ENCODE results near the gene TOB2. TPM values are rescaled to one million over a fixed set of nuclear protein-coding genes. Genes with fewer than 3 reads are reported as not detected.

TOB2 gene, protein sequence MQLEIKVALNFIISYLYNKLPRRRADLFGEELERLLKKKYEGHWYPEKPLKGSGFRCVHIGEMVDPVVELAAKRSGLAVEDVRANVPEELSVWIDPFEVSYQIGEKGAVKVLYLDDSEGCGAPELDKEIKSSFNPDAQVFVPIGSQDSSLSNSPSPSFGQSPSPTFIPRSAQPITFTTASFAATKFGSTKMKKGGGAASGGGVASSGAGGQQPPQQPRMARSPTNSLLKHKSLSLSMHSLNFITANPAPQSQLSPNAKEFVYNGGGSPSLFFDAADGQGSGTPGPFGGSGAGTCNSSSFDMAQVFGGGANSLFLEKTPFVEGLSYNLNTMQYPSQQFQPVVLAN
- total RNA-seq (10 to 100 TPM; 19.3 to 37.8 (median 29.8) TPM), polyA plus RNA-seq (1 to 10 TPM; 8.2 to 9.7 TPM), total RNA-seq (216 reads per million, percentile 94 among the genes with 10 or more reads in this experiment)

DNA sequence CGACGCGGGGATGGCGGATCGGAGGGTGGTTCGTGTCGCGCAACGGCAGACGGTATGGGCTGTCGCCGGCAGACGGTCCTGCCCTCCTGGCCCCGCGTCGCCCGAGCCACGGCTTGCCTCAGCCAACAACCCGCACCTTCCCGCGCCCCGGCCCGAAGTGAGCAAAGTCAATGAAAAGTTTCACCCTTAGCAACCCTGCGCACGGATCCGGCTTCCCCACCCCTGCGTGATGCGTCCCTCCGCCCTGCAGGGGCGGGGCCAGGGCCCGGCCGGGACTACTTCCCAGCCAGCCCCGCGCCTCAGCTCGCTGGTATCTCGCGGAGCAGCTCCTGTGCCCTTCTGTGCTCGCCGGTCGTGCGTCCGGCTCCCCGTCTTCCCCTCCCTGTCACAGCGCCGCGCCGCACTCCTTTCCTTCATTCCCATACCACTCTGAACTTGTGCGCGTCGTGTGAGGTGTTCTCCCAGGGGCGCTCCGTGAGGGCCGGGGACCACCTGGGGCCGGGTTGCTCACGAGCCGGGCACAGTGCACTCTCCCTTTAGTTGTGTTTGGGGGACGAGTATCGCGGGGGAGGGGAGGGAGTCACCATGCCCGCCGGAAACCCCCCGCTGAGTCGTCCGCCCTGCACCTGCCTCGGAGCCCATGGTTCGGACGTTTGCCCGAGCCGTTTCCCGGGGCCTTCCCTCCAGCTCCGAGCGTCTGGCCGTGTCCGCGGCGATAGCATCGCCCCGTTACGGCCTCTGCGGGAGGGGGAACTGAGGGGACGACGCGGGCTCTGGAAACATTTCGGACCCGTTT lies at the start of gene TOB2:
TSS of gene TOB2 (minus strand) at position 163 of the 796 bp plus-strand sequence. CDS start 9,456 bp downstream, outside the sequence.
- H3K9me3 ChIP-seq (ENCODE audit: control insufficient read depth in 2 of 3, low read length in 3 of 3), result no peaks in the 10 kb centered on the region
- intact Hi-C loops (cut with micrococcal nuclease), result loop anchor here (1.0 to 10.0 kb wide), 9 partner anchors 78 to 1402 kb away; partner anchors contain the start of genes CENPM (in 1 of the 2), DESI1 (in 1 of the 2), L3MBTL2 (in 1 of the 2) and MRTFA (in 1 of the 2)
- no peaks in the 10 kb centered on the region for H3K27me3 ChIP-seq (ENCODE audit: control insufficient read depth in 2 of 2, insufficient read depth in 2 of 2, low read length in 2 of 2)
- H3K4me3 ChIP-seq (ENCODE audit: low read length), result peak within 1 kb of the TSS; percentile 90
- peak within 1 kb of the TSS; percentile 88 for H3K27ac ChIP-seq (ENCODE audit: low read depth, low read length)
- Mint-ChIP-seq H3K36me3 (peaks cover 0 to 6% (median 0%) of the 10 kb centered on the region in 5 donors), H3K9me3 (peaks cover 0 to 8% (median 0%) of the 10 kb centered on the region in 11 donors), H3K27ac (peak within 1 kb of the TSS; percentile 93 to 99 (median 97)), H3K27me3 (no peaks in the 10 kb centered on the region), H3K4me3 (peak within 1 kb of the TSS; percentile 92 to 98 (median 94)), H3K4me1 (peaks cover 6 to 36% (median 28%) of the 10 kb centered on the region in 7 donors)
- H3K4me1 ChIP-seq (ENCODE audit: control insufficient read depth in 2 of 2, insufficient read depth in 2 of 2, low read length in 2 of 2), result peaks cover 7% of the 10 kb centered on the region in 2 donors
- DNase-seq (peak; percentile 91 to 96 (median 94)), ATAC-seq (peak; percentile 84)
- H3K36me3 ChIP-seq (ENCODE audit: control insufficient read depth in 2 of 3, insufficient read depth in 3 of 3, low read length in 3 of 3), result peaks cover 0 to 6% (median 0%) of the 10 kb centered on the region in 3 experiments
- POLR2A ChIA-PET, result interaction anchor here (0.5 to 5.2 kb wide), 21 partner anchors 9 to 1168 kb away, joined by 3 to 143 read pairs (median 5); partner anchors contain the start of genes ACO2, DESI1, PHF5A and PMM1
- CTCF ChIA-PET, result interaction anchor here (1.3 to 1.8 kb wide), 2 partner anchors 21 to 43 kb away, joined by 3 to 5 read pairs; partner anchors contain the start of genes ACO2 and PHF5A

DNA sequence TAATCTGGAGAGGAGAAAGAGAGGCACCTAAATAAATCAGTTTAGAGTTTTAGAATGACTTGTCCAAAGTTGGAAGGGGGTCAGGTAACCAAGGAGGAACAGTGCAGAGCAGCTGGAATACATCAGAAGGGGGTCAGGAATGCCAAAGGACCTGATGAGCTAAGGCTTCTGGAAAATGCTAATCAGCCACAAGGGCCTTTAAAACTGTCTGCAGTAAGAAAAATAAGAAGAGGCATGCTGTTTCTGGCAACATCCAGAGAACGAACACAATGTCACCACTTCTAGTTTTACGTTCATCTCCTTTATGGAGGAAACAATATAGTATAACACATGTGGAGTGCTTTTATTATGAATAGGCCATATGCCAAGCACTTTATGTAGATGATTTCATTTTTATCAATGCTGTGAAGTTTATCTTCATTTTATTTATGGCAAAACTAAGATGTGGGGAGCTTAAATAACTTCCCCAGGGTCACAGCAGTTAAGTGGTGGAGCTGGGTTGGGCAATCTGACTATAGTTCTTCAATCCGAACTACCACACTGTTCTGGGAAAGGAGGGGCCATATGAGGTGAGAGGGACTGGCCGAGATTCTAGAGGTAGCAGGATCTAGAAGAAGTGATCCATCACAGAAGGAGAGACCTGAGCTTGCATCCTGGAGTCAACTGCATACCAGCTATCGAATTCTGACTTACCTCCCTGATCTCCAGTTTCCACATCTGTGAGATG lies 44.9 kb upstream of the TOB2 start:
- no peaks in the 10 kb centered on the region for H3K27me3 ChIP-seq (ENCODE audit: control insufficient read depth in 2 of 2, insufficient read depth in 2 of 2, low read length in 2 of 2)
- Mint-ChIP-seq H3K36me3 (peaks cover 0 to 6% (median 0%) of the 10 kb centered on the region in 5 donors), H3K9me3 (no peaks in the 10 kb centered on the region), H3K4me3 (no peak overlapping the region), H3K27ac (peak overlapping the region in 4 of 9 donors; percentile 14 to 52 (median 22)), H3K4me1 (peaks cover 6 to 40% (median 37%) of the 10 kb centered on the region in 7 donors), H3K27me3 (no peaks in the 10 kb centered on the region)
- ATAC-seq (no peak), DNase-seq (no peak)
- no peaks in the 10 kb centered on the region for H3K9me3 ChIP-seq (ENCODE audit: control insufficient read depth in 2 of 3, low read length in 3 of 3)
- no peaks in the 10 kb centered on the region for H3K4me1 ChIP-seq (ENCODE audit: control insufficient read depth in 2 of 2, insufficient read depth in 2 of 2, low read length in 2 of 2)
- intact Hi-C loops (cut with micrococcal nuclease), result no loop called here
- H3K36me3 ChIP-seq (ENCODE audit: control insufficient read depth in 2 of 3, insufficient read depth in 3 of 3, low read length in 3 of 3), result peaks cover 0 to 9% (median 0%) of the 10 kb centered on the region in 3 experiments
- ChIA-PET POLR2A (interaction anchor here (1.3 kb wide), 1 partner anchor 9 kb away, joined by 4 read pairs; no protein-coding TSS in a partner anchor), CTCF (interaction anchor here (0.8 kb wide), 1 partner anchor 9 kb away, joined by 3 read pairs; no protein-coding TSS in a partner anchor)
- no peak overlapping the region for H3K27ac ChIP-seq (ENCODE audit: low read depth, low read length)
- no peak overlapping the region for H3K4me3 ChIP-seq (ENCODE audit: low read length)

DNA sequence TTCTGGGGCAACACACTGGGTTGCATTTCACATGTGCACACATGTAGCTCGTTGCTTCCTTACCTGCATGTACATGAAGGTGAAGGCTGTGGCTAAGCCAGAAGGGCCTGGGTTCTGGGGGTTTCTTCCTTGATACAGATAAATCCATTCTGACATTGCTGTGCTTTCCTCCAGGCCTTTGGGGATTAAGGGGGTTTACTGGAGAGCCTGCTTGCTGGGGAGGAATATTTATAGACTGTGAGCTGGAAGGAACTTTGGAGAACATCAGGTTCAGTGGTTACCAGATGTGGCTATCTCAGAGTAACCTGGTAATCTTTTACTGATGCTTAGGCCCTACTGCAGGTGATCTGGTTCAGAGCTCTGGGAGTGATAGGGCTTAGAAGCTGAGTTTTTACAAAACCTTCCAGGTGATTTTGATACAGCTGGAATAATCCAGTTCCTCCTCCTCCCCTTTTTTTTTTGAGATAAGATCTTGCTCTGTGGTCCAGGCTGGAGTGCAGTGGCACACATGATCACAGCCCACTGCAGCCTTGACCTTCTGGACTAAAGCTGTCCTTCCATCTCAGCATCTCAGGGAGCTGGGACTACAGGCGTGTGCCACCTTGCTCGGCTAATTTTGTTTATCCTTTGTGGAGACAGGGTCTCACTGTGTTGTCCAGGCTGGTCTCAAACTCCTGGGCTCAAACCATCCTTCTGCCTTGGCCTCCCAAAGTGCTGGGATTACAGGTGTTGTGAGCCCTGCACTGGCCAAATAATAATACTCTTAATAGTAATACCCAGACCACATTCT lies 42.2 kb upstream of the TOB2 start:
- H3K9me3 Mint-ChIP-seq, result no peaks in the 10 kb centered on the region
- POLR2A ChIA-PET, result no interaction called here
- intact Hi-C loops (cut with micrococcal nuclease), result no loop called here
- H3K4me3 Mint-ChIP-seq, result no peak overlapping the region
- no peaks in the 10 kb centered on the region for H3K4me1 ChIP-seq (ENCODE audit: control insufficient read depth in 2 of 2, insufficient read depth in 2 of 2, low read length in 2 of 2)
- no peak for ATAC-seq
- CTCF ChIA-PET, result no interaction called here
- no peaks in the 10 kb centered on the region for H3K27me3 Mint-ChIP-seq
- DNase-seq, result no peak
- no peaks in the 10 kb centered on the region for H3K9me3 ChIP-seq (ENCODE audit: control insufficient read depth in 2 of 3, low read length in 3 of 3)
- peaks cover 0 to 10% (median 0%) of the 10 kb centered on the region in 5 donors for H3K36me3 Mint-ChIP-seq
- no peaks in the 10 kb centered on the region for H3K27me3 ChIP-seq (ENCODE audit: control insufficient read depth in 2 of 2, insufficient read depth in 2 of 2, low read length in 2 of 2)
- H3K36me3 ChIP-seq (ENCODE audit: control insufficient read depth in 2 of 3, insufficient read depth in 3 of 3, low read length in 3 of 3), result peaks cover 0 to 8% (median 0%) of the 10 kb centered on the region in 3 experiments
- H3K27ac ChIP-seq (ENCODE audit: low read depth, low read length), result no peak overlapping the region
- peaks cover 17 to 61% (median 51%) of the 10 kb centered on the region in 7 donors for H3K4me1 Mint-ChIP-seq
- H3K4me3 ChIP-seq (ENCODE audit: low read length), result no peak overlapping the region
- H3K27ac Mint-ChIP-seq, result peak overlapping the region in 3 of 9 donors; percentile 28 to 73 (median 66)

DNA sequence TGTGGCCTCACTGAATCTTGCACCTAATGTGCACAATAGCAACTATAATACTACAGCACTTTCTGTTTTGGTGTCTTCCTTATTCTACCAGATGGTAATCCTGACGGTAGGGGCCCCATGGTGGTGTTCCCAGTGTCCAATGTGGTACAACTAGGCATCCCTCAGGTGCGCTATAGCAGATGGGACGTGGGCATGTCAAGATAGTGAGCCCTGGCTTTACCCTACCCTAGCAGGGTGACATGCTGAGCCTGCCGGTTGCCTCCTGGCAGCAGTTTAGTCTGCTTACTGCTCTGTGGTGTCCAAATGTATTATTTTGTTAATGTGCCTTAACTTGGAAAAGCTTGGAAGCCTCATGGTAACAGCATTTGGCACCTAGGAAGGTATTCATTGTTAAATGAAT lies 41.5 kb upstream of the TOB2 start:
- no peak overlapping the region for H3K27ac ChIP-seq (ENCODE audit: low read depth, low read length)
- Mint-ChIP-seq H3K27me3 (no peaks in the 10 kb centered on the region), H3K36me3 (peaks cover 0 to 10% (median 0%) of the 10 kb centered on the region in 5 donors), H3K4me1 (peaks cover 19 to 63% (median 53%) of the 10 kb centered on the region in 7 donors), H3K9me3 (no peaks in the 10 kb centered on the region), H3K27ac (peak overlapping the region in 1 of 9 donors; percentile 66), H3K4me3 (no peak overlapping the region)
- no peak for ATAC-seq
- DNase-seq, result no peak
- H3K27me3 ChIP-seq (ENCODE audit: control insufficient read depth in 2 of 2, insufficient read depth in 2 of 2, low read length in 2 of 2), result no peaks in the 10 kb centered on the region
- intact Hi-C loops (cut with micrococcal nuclease), result no loop called here
- no peak overlapping the region for H3K4me3 ChIP-seq (ENCODE audit: low read length)
- ChIA-PET CTCF (no interaction called here), POLR2A (no interaction called here)
- H3K9me3 ChIP-seq (ENCODE audit: control insufficient read depth in 2 of 3, low read length in 3 of 3), result no peaks in the 10 kb centered on the region
- H3K36me3 ChIP-seq (ENCODE audit: control insufficient read depth in 2 of 3, insufficient read depth in 3 of 3, low read length in 3 of 3), result peaks cover 0 to 8% (median 0%) of the 10 kb centered on the region in 3 experiments
- H3K4me1 ChIP-seq (ENCODE audit: control insufficient read depth in 2 of 2, insufficient read depth in 2 of 2, low read length in 2 of 2), result no peaks in the 10 kb centered on the region

DNA sequence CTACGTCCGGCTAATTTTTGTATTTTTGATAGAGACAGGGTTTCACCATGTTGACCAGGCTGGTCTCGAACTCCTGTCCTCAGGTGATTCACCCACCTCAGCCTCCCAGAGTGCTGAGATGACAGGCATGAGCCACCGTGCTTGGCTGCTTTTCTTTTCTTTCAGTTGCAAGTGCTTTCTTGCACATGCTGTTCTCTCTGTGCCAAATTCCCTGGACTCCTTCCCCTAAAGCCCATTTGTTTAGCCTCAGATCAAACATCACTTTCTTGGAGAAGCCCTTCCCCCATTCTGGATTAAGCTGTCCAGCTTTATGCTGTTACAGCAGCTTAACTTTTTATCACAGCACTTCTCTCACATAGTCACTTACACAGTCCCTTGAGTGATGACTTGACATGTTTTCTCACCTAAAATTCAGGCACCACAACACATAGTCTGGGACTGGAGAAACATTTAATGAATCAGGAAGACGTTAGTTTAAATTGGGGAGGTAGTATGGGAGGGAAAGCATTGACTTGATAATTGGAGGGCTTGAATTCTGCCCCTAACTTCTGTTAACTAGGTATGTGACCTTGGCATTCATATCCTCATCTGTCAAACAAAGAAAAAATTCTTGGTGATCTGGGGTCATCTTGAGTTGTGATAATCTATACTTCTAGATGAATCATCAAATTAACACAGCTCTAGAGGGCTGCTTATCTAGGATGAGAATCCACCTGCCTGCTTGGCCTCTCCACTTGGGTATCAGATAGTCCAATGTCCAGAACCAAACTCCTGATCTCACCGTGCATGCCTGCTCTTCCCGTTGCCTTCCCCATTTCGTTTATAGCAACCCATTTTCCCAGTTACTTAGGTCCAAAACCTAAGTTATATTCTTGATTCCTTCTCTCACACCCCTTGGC lies 40.7 kb upstream of the TOB2 start:
- no peak overlapping the region for H3K4me3 ChIP-seq (ENCODE audit: low read length)
- H3K27me3 Mint-ChIP-seq, result no peaks in the 10 kb centered on the region
- intact Hi-C loops (cut with micrococcal nuclease), result no loop called here
- CTCF ChIA-PET, result no interaction called here
- POLR2A ChIA-PET, result no interaction called here
- DNase-seq, result no peak
- H3K27ac ChIP-seq (ENCODE audit: low read depth, low read length), result no peak overlapping the region
- H3K36me3 Mint-ChIP-seq, result peaks cover 0 to 10% (median 0%) of the 10 kb centered on the region in 5 donors
- H3K4me3 Mint-ChIP-seq, result no peak overlapping the region
- peaks cover 0 to 8% (median 0%) of the 10 kb centered on the region in 3 experiments for H3K36me3 ChIP-seq (ENCODE audit: control insufficient read depth in 2 of 3, insufficient read depth in 3 of 3, low read length in 3 of 3)
- no peaks in the 10 kb centered on the region for H3K4me1 ChIP-seq (ENCODE audit: control insufficient read depth in 2 of 2, insufficient read depth in 2 of 2, low read length in 2 of 2)
- peak overlapping the region in 2 of 9 donors; percentile 3 to 30 for H3K27ac Mint-ChIP-seq
- no peak for ATAC-seq
- H3K4me1 Mint-ChIP-seq, result peaks cover 23 to 70% (median 60%) of the 10 kb centered on the region in 7 donors
- no peaks in the 10 kb centered on the region for H3K9me3 Mint-ChIP-seq
- no peaks in the 10 kb centered on the region for H3K9me3 ChIP-seq (ENCODE audit: control insufficient read depth in 2 of 3, low read length in 3 of 3)
- no peaks in the 10 kb centered on the region for H3K27me3 ChIP-seq (ENCODE audit: control insufficient read depth in 2 of 2, insufficient read depth in 2 of 2, low read length in 2 of 2)
